Anterior cingulate cortex (tissue), 58 donors: Measurements from ENCODE around the gene ENTPD5.

Experiments
- DNase-seq, 58 donors: peaks; one replicate each; lab custom pipeline; 2025; lab: John Stamatoyannopoulos, UW

ENTPD5 gene, protein sequence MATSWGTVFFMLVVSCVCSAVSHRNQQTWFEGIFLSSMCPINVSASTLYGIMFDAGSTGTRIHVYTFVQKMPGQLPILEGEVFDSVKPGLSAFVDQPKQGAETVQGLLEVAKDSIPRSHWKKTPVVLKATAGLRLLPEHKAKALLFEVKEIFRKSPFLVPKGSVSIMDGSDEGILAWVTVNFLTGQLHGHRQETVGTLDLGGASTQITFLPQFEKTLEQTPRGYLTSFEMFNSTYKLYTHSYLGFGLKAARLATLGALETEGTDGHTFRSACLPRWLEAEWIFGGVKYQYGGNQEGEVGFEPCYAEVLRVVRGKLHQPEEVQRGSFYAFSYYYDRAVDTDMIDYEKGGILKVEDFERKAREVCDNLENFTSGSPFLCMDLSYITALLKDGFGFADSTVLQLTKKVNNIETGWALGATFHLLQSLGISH

DNA sequence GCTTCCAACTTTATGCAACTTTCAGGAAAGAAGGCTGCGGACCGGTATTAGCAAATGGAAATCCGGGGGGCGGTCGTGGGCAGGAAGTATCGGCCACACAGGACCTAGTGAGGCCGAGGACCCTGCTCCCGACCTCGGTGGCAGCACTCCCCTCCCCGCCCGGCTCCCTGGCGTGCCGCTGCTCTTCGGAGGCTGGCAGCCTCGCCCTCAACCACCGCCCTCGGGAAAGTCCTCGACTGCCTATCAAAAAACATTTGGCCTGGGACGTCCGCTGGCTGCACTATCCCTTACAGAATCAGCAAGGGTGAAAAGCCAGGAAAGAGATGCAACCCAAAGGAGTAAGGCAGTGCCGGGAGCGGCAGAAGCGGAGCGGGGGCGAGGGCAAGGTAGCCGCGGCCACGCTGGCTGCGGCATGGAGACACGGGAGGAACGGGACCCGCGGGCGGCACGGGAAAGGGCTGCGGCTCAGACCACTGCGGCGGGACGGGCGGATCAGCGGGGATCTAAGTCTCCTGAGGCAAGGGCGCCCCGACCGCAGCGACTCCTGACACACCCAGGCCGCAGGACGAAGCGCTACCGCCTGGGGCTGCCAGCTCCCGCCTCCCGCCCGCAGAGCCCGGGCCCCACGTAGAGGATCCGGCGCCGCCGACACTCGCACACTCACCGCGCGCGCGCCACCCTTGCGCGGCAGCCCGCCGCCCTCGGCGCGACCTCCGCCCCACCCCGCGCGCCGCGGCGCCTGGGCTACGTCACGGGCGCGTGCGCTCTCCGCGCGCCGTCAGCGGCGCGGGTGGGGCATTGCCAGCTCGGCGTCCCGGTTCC is at the start of gene ENTPD5, which contains the start of gene BBOF1:
Gene ENTPD5 (minus strand): TSS at position 703 of the 822 bp plus-strand sequence. CDS start 31,186 bp downstream, outside the sequence.
Gene BBOF1 (plus strand): TSS at position 764 of the 822 bp plus-strand sequence. CDS start 130 bp downstream, outside the sequence.
- DNase-seq, result peak in 57 of 58 donors; percentile 20 to 90 (median 81)

DNA sequence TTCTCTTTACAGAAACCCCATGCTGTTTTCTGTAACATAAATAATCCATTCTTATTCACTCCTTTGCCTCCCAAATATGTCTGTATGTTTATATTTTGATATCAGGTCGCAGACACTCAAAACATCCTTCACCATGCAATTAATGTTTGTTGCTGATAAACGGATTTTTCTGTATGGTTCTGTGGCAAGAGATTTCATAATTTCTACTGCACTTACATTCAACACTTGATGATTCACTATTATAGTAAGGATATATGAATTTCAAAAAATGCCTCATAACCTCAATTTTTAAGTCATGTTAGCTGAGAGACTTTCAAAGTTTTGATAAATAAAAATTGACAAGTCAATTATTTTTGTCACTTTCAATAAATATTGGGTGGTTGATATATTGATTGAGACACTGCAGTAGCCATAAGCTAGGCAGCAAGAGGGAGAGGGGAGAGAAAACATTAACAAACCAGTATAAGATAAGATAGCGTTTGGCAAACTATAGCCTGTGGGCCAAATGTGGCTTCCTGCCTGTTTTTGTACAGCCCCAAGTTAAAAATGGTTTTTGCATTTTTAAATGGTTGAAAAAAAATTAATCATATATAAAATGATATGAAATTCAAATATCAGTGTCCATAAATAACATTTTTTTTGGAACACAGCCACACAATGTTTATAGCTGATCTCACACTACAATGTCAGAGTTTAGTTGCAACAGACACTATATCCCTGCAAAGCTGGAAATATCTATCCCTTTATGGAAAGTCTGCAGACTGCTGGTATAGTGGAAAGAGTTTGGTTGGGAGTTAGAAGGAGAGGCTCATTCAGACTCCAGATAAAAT is 46.9 kb upstream of the ENTPD5 start:
- DNase-seq, result no peak

DNA sequence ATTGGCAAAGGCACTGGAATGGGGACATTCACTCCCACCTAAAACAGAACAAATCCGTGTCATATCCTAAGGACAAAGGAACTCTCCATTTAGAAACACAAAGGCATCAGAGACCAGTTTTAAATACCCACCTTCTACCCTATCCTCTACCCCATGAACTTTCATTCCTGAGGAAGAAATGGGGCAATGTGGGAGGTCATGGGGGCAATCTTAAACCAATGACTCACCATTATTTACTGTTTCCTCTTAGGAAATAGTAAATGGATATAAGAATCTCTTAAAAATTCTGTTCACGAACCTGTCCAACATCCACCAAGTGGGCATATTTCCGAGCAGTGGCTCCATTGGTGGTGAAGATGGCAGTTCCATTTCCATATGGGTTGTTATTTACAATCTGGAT is 45.8 kb upstream of the ENTPD5 start:
- DNase-seq, result no peak

DNA sequence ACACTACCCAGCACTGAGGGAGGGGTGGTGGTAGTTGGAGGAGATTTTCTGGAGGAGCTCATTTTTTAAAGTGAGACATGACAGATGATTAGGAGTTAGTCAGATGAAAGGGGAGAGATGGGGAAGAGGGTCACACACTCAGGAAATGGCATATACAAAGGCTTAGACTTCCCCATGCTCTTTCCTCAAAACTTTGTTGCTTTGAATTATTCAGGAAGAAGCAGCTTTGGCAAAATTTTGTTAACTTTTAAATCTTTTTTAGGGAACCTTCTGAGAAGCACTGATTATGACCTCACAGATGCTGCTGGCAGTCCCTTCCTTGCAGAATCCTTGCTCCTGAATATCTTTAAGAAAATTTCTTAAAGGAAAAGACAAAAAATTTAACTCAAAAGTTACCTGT is 45.3 kb upstream of the ENTPD5 start:
- DNase-seq, result no peak

DNA sequence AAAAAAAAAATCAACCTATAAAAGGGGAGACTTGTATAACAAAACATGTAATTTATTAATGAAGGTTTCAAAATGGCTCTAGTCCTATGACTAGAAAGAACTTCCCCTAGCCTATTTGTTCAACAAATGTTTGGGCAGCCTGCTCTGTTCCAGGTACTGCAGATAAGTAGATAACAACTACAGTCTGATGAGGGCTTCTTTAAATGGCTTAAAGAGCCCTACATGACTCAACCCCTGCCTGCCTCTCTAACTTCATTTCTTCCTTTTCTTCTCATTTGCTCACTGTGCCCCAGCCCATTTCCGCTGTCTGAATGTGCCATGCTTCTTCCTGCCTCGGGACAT is 43.7 kb upstream of the ENTPD5 start:
- DNase-seq, result no peak

DNA sequence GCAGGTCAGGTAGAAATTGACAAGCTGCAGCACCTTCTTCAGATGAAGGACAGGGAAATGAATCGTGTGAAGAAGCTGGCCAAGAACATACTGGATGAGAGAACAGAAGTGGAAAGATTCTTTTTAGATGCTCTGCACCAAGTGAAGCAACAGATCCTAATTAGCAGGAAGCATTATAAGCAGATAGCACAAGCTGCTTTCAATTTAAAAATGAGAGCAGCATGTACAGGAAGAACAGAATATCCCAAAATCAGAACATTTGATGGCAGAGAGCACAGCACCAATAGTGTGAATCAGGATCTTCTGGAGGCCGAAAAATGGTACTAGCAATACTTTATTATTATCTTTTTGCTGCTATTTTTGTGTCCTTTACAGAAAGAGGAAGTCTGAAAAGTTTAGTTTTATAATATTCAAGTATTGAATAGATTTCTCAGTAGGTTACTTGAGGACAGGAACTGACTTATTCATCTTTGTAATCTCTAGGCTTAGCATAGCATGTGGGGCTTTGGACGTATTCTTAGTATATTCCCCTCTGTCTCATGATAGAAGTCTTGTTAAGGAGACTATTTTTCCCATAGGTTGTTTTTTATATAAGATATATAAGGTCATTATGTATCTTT is 30.9 kb upstream of the ENTPD5 start:
- DNase-seq, result peak in 3 of 58 donors; percentile 2 to 24 (median 18)

DNA sequence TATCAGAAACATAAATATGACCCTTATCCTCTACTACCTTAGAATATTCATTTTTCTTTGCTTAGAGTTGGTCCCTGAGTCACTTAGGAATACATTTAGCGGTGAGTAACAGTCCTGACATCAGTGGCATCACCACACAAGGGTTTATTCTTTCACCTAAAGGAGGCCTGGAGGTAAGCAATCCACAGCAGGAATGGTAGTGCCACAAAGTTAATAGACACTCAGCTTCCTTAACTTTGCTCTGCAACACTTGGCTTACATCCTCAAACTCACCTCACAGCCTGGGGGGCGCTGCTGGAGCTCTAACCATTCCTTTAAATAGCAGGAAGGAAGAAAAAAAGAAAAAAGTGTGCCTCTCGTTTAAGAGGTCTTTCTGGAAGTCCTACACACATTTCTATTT is 29.2 kb upstream of the ENTPD5 start:
- DNase-seq, result no peak

DNA sequence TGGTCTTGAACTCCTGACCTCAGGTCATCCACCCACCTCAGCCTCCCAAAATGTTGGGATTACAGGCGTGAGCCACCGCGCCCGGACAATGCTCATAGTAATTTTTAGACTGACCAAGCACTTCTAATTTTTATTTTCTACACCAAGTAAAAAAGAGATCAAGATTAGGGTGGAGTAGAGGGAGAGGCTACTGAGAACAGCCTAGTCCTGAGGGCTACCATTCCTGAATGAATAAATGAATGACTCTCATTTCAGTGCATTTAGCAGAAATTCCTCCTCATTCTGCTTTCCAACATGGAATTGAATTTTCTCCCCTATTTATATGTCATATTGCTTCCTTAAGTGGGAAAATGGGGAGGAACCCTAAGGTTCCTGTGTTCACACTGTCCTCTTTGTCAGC is 26.4 kb upstream of the ENTPD5 start:
- DNase-seq, result no peak

DNA sequence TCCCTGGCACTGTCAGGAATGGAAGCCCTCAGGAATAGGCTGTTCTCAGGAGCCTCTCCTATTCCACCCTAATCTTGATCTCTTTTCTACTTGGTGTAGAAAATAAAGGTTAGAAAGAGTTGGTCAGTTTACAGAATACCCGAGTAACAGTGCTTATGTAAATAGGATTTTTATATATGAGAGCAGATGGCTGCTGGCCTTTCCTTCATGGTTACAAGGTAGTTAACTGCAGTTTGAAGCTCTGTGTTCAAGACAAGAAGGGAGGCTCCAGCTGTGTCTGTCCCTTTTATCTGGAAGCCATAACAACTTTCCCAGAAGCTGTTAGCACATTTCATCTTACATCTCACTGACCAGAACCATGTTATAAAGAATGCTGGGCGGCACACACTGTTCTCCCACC is 23.2 kb upstream of the ENTPD5 start:
- DNase-seq, result no peak

DNA sequence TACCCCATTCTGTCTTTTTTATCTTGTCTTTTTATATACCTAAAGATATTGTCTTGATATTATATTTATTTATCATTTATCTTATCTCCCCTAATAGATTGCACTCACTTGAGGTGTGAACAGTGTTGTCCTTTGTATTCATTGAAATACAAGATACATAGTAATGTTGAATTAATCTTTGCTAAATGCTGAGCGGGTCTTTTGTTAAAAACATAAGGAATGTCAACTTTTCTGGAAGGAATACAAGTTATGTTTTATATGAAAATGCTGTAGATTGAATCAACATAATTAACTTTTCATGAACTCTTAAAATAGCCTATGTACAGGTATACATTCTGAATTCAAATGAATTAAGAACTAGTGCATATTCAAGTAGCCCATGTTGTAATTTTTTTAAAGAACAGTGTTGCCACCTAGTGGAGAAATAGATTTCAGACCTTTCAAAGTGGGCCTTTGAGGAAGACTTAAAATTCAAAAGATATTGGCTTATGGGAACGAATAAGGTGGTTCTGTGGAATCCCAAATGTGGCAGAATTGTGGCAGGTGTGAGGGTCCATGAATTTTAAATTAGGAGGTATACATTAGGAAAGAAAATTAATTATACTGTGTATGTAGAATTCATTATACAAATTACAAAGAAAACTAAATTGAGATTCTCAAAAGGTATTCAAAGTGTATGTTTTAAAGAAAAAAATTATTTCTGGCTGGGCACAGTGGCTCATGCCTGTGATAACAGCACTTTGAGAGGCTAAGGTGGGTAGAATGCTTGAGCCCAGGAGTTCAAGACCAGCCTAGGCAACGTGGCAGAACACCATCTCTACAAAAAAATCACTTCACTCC is 19.2 kb upstream of the ENTPD5 start:
- DNase-seq, result peak in 1 of 58 donors; percentile 21

DNA sequence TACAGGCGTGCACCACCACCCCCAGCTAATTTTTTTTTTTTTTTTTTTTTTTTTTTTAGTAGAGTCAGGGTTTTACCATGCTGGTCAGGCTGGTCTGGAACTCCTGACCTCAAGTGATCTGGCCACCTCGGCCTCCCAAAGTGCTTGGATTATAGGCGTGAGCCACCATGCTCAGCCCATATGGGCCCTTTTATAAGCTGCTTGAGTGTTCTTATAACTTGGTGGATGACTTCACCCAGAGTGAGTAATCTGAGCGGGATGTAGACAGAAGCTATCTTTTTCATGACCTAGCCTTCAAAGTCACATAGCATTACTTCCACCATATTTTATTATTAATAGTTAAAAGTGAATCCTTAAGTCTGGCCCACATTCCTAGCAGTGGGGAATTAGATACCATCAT is 16.5 kb upstream of the ENTPD5 start:
- DNase-seq, result no peak

DNA sequence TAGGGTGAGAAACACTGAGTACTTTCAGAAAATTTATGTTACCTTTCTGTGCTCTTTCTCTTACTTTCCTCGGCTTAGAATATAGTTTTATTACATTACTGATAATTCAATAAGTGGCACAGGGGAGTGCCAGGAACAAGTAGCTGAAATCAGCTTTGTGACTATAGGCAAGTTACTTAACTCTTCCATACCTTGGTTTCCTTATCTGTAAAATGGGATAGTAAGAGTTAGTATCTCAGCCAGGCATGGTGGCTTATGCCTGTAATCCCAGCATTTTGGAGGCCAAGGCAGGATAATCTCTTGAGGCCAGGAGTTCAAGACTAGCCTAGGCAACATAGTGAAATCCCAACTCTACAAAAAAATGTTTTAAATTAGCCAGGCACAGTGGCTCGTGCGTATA is 15.5 kb upstream of the ENTPD5 start:
- DNase-seq, result no peak

DNA sequence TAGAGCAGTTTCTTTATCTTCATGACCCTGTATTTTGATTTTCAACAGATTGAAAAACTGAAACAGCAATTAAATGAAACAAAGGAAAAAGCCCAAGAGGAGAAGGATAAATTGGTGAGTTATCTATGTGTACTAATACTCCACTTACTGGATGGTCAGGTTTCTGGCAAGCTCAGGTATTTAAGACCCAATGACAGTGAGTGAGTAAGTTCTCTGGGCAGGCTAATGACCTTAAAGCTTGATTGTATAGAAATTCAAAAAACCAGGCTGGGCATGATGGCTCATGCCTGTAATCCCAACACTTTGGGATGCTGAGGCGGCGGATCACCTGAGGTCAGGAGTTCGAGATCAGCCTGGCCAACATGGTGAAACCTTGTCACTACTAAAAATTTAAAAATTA is 10.0 kb upstream of the ENTPD5 start:
- no peak for DNase-seq

DNA sequence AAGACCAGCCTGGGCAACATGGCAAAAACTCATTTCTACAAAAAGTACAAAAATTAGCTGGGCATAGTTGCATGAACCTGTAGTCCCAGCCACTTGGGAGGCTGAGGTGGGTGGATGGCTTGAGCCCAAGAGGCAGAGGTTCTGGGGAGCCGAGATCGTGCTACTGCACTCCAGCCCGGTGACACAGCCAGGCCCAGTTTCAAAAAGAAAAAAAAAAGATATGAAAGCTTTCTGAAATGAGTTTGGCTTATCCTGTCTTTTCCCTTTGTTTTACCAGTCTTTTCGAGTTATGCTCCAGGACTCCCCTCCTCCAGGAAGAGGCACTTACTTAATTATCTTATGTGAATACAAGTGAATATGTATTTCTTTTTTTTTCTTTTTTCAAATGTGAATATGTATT is 3.3 kb upstream of the ENTPD5 start:
- no peak for DNase-seq

DNA sequence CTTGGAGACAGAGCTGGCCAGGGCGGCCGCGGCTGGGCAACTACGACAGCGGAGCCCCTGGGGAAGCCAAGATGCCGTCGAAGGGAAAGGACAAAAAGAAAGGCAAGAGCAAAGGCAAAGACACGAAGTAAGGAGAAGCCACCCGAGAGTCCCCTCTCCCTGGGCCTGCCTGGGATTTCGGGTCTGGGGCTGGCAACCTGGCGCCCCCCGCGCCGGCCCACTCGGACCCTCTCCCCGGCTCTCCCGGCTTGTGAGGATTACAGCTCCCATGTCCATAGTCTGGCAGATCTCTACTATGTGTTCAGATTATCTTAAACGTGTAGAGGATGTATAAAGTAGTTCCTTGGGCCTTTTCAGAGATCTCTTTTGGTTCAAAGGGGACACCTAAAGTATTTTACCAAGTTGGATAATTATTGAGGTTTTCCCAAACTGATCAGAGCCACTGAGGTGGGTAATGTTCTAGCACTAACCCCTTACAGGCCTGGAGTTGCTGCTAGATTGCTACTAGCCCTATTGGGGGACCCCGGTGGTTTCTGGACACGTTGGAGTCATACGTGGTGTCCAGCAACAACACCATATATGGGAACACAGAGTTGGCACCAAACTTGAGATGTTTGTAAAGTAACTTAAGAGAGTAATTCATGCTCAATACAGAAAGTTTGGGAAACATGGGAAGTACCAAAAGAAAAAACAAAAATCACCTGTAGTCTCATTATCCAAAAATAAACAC is 485 bp upstream of the ENTPD5 start:
- peak in 1 of 58 donors; percentile 23 for DNase-seq

DNA sequence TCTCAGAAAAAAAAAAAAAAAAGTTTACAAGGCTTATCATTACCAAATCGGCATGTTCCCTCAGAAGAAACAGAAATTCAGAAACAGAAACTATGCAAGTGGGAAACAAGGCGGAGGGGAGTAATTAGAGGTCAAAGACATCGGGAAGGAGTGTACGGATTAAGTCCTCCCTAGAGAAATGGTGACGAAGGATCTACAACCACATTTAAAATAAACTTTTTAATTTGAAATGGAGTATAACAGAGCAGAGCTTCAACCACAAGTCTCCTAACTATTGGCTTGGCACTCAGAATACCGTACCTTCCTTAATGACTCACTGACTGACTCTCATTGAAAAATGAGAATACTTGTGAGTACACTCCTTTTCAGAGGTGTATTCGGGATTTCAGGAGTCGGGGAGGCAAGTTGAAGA is 908 bp downstream of the ENTPD5 start:
- DNase-seq, result peak in 1 of 58 donors; percentile 33

DNA sequence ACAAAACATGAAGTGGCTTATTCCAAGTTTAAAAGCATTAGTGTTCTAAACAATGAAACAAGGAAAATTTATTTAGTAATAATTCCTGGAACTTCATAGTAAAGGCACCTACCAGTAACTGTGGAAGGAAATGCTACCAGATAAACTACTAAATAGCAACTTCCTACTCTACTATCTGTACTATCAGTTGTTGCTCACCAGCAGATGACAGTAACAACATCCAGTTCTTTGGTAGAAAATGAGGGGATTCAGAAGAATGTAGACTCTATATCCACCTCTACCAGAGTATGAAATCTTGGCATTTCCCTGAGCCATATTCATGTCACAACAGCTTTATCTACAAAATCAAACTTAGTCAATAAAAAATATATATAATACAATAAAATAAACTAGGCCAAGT is 3.1 kb downstream of the ENTPD5 start:
- no peak for DNase-seq

DNA sequence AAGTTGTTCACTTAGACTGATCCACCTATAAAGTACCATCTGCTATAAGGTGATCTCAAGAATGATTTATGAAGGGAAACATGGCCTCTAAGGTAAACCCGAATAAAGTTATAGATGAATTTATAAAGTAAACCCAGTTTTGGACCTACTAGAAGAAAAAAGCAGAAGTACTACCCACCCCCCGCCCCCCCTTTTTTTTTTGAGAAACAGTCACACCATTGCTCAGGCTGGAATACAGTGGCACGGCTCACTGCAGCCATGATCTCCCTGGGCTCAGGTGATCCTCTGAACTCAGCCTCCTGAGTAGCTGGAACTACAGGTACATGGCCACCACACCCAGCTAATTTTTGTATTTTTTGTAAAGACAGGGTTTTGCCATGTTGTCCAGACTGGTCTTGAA is 3.9 kb downstream of the ENTPD5 start:
- no peak for DNase-seq

DNA sequence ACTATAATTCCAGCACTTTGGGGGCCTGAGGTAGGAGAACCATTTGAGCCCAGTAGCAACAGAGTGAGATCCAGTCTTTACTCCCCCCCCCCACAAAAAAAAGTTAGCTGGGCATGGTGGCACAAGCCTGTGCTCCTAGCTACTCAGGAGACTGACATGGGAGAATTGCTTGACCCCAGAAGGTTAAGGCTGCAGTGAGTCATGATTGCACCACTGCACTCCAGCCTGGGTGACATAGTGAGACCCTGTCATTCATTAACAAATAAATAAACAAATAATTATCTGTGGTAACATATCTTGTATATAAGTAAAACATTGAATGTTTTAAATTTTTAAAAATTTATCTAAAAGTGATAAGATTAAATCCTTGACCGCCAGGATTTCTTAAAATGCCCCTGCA is 4.8 kb downstream of the ENTPD5 start:
- no peak for DNase-seq
